Parathyroid adenoma (tissue), 2 donors: ENCODE results near the gene PTGER1.

Experiments used
- H2AFZ ChIP-seq: fragments of 300-600 bp; sonication (generic); one replicate; pipeline ENCODE4 v1.7.0; 2017; ENCODE audit warnings: antibody characterized with exemption, mild to moderate bottlenecking
- H3K27ac ChIP-seq: fragments of 300-600 bp; sonication (generic); one replicate; pipeline ENCODE4 v1.7.0; 2017
- H3K27me3 ChIP-seq: fragments of 300-600 bp; sonication (generic); one replicate; pipeline ENCODE4 v1.7.0; 2017; ENCODE audit warnings: low read length; ENCODE audit not compliant: control insufficient read depth, insufficient read depth
- H3K36me3 ChIP-seq: fragments of 300-600 bp; sonication (generic); one replicate; pipeline ENCODE4 v1.7.0; 2017; ENCODE audit warnings: low read length; ENCODE audit not compliant: control insufficient read depth, insufficient read depth
- H3K4me1 ChIP-seq: fragments of 300-600 bp; sonication (generic); one replicate; pipeline ENCODE4 v1.7.0; 2017; ENCODE audit warnings: control low read depth
- H3K4me2 ChIP-seq: fragments of 300-600 bp; sonication (generic); one replicate; pipeline ENCODE4 v1.7.0; 2017; ENCODE audit warnings: low read length
- H3K4me3 ChIP-seq: fragments of 300-600 bp; sonication (generic); one replicate; pipeline ENCODE4 v1.7.0; 2017; ENCODE audit warnings: low read depth, low read length
- H3K79me2 ChIP-seq: fragments of 300-600 bp; sonication (generic); one replicate; pipeline ENCODE4 v1.7.0; 2017; ENCODE audit warnings: control low read depth
- H3K9ac ChIP-seq: fragments of 300-600 bp; sonication (generic); one replicate; pipeline ENCODE4 v1.7.0; 2017; ENCODE audit warnings: mild to moderate bottlenecking
- H3K9me3 ChIP-seq: fragments of 300-600 bp; sonication (generic); one replicate; pipeline ENCODE4 v1.7.0; 2017; ENCODE audit warnings: low read length; ENCODE audit not compliant: control insufficient read depth
- TF ChIP-seq, protein P1 (sequence below): fragments of 300-600 bp; sonication (generic); IDR thresholded peaks from one replicate; pipeline ENCODE4 v1.7.0; 2017; ENCODE audit warnings: antibody characterized with exemption, mild to moderate bottlenecking
- donor health status: primary hyperparathyroidism.

Gene PTGER1

GRCh38 chr19:14450876-14451275, 24.3 kb downstream of the PTGER1 start:
- Histone ChIP-seq H3K79me2 (peaks cover 4% of the 10 kb centered on the region), H3K4me1 (no peaks in the 10 kb centered on the region), H3K27me3 (no peaks in the 10 kb centered on the region), H3K9me3 (no peaks in the 10 kb centered on the region), H3K36me3 (no peaks in the 10 kb centered on the region), H3K9ac (no peak overlapping the region), H2AFZ (no peak overlapping the region), H3K4me2 (no peak overlapping the region), H3K27ac (no peak overlapping the region), H3K4me3 (no peak overlapping the region)
- TF ChIP-seq, protein P1, sequence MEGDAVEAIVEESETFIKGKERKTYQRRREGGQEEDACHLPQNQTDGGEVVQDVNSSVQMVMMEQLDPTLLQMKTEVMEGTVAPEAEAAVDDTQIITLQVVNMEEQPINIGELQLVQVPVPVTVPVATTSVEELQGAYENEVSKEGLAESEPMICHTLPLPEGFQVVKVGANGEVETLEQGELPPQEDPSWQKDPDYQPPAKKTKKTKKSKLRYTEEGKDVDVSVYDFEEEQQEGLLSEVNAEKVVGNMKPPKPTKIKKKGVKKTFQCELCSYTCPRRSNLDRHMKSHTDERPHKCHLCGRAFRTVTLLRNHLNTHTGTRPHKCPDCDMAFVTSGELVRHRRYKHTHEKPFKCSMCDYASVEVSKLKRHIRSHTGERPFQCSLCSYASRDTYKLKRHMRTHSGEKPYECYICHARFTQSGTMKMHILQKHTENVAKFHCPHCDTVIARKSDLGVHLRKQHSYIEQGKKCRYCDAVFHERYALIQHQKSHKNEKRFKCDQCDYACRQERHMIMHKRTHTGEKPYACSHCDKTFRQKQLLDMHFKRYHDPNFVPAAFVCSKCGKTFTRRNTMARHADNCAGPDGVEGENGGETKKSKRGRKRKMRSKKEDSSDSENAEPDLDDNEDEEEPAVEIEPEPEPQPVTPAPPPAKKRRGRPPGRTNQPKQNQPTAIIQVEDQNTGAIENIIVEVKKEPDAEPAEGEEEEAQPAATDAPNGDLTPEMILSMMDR = no peak

- H3K36me3 ChIP-seq = no peaks in the 10 kb centered on the region
- no peak overlapping the region for H3K4me2 ChIP-seq
- TF ChIP-seq, protein P1 = no peak
Measured at GRCh38 chr19:14450168-14450874, 24.8 kb downstream of the PTGER1 start.

GRCh38 chr19:14449321-14449720, 25.8 kb downstream of the PTGER1 start:
- H3K9ac ChIP-seq = no peak overlapping the region
- no peak overlapping the region for H3K4me2 ChIP-seq
- H3K27ac ChIP-seq = no peak overlapping the region
- H3K9me3 ChIP-seq = no peaks in the 10 kb centered on the region
- H3K79me2 ChIP-seq = peaks cover 4% of the 10 kb centered on the region
- no peaks in the 10 kb centered on the region for H3K4me1 ChIP-seq
- TF ChIP-seq, protein P1 = no peak
- H3K36me3 ChIP-seq = no peaks in the 10 kb centered on the region
- no peak overlapping the region for H3K4me3 ChIP-seq
- H2AFZ ChIP-seq = no peak overlapping the region
- no peaks in the 10 kb centered on the region for H3K27me3 ChIP-seq

More at GRCh38 chr19:14450168-14450874, 24.8 kb downstream of the PTGER1 start:
- H3K27me3 ChIP-seq = no peaks in the 10 kb centered on the region
- no peaks in the 10 kb centered on the region for H3K4me1 ChIP-seq
- no peaks in the 10 kb centered on the region for H3K9me3 ChIP-seq
- H3K4me3 ChIP-seq = no peak overlapping the region
- H3K79me2 ChIP-seq = peaks cover 4% of the 10 kb centered on the region
- H2AFZ ChIP-seq = no peak overlapping the region
- H3K27ac ChIP-seq = no peak overlapping the region
- H3K9ac ChIP-seq = no peak overlapping the region

DNA sequence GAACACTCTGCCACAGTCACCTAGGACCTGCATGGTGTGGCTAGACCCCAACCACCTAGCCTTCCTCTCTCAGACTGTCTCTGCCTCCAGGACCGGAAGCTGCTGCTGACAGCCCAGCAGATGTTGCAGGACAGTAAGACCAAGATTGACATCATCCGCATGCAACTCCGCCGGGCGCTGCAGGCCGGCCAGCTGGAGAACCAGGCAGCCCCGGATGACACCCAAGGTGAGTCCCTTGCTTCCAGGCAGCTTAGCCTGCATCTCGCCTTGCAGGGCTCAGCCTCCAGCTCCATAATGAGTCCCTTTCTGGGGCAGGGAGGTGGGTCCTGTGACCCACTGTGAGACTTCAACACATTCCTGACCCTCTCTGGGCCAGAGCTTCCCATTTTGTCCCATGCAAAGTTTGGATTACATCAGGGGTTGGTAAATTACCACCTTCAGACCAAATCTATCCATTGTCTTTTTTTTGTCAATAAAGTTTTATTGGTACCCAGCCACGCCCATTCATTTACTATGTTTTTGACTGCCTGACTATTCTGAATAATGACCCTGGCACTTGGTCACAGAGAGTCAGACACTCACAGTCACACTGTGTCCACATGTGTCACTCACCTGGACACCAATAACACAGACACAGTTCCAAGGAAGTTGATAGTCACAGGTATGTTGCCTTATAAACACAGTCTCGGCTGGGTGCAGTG, 28.7 kb downstream of the PTGER1 start:
- Histone ChIP-seq H3K79me2 (peaks cover 6% of the 10 kb centered on the region), H3K9me3 (no peaks in the 10 kb centered on the region), H3K36me3 (no peaks in the 10 kb centered on the region), H3K27me3 (no peaks in the 10 kb centered on the region), H3K4me2 (no peak overlapping the region), H3K27ac (no peak overlapping the region), H3K4me1 (no peaks in the 10 kb centered on the region), H3K4me3 (no peak overlapping the region), H2AFZ (no peak overlapping the region), H3K9ac (no peak overlapping the region)
- TF ChIP-seq, protein P1 = no peak
